Endothelial cell of umbilical vein (primary cell): Measurements from ENCODE around the gene GTF2H3. TPM values are rescaled to one million over a fixed set of nuclear protein-coding genes. Genes with fewer than 3 reads are reported as not detected.

Experiments
- BruUV-seq: library from RNA; stranded (reverse); fragments of 400-500 nt; replicated peaks from 2 replicates; lab custom pipeline; 2021; lab: Mats Ljungman, UMichigan
- CTCF ChIA-PET: fragments of 300-600, 350-600 bp; sonication (Branson Sonifier 250); formaldehyde crosslinking; loops from one replicate; lab custom pipeline; 2021; ENCODE audit warnings: antibody characterized with exemption, inconsistent platforms; lab: Charles Lee
- POLR2A ChIA-PET: fragments of 300-600, 350-600 bp; sonication (Branson Sonifier 250); formaldehyde crosslinking; loops from one replicate; lab custom pipeline; 2021; ENCODE audit warnings: antibody characterized with exemption, inconsistent platforms; lab: Charles Lee
- DNase-seq: peaks from one replicate; pipeline ENCODE4 v3.0.0-alpha.2; 2011; ENCODE audit warnings: low read depth, low spot score
- FAIRE-seq: peaks from 2 replicates; lab custom pipeline; 2011; peaks lifted over from hg19 to GRCh38; lab: Jason Lieb, UNC
- H2AFZ ChIP-seq: 2 replicates; pipeline ENCODE4 v1.6.0; 2012; ENCODE audit warnings: low read depth, low read length, control low read depth, inconsistent platforms
- H3K27ac ChIP-seq: 2 replicates; pipeline ENCODE4 v1.5.1; 2011; ENCODE audit warnings: low read depth, mild to moderate bottlenecking, control low read depth, low read length, moderate library complexity; ENCODE audit not compliant: insufficient read depth
- H3K27me3 ChIP-seq, 2 experiments: 2 replicates each; pipeline versions ENCODE4 v1.6.0 to v1.6.1; 2011; ENCODE audit warnings: low read length in 2 of 2, mixed read lengths in 1 of 2; ENCODE audit not compliant: control insufficient read depth in 2 of 2, insufficient read depth in 2 of 2
- H3K36me3 ChIP-seq, 2 experiments: 2 replicates in 1 of 2; 3 replicates in 1 of 2; pipeline ENCODE4 v1.5.1; 2011; ENCODE audit warnings: low read length in 2 of 2, mild to moderate bottlenecking in 1 of 2, moderate library complexity in 1 of 2; ENCODE audit not compliant: control insufficient read depth in 2 of 2, insufficient read depth in 2 of 2; ENCODE audit errors: extremely low read depth in 1 of 2
- H3K4me1 ChIP-seq: 3 replicates; pipeline ENCODE4 v1.5.1; 2011; ENCODE audit warnings: mild to moderate bottlenecking, low read length; ENCODE audit not compliant: control insufficient read depth, insufficient read depth; ENCODE audit errors: extremely low read depth
- H3K4me2 ChIP-seq: 2 replicates; pipeline ENCODE4 v1.6.1; 2011; ENCODE audit warnings: low read length, control low read depth, mixed read lengths; ENCODE audit not compliant: insufficient read depth
- H3K4me3 ChIP-seq, 3 experiments: fragments of 200-600 bp in 1 of 3; sonication (generic), shearing (Covaris generic) in 1 of 3; replicated peaks in 1 of 3; 2 replicates each; pipeline ENCODE4 v1.5.1; 2011 to 2016; ENCODE audit warnings: control low read depth in 3 of 3, low read length in 3 of 3, mild to moderate bottlenecking in 2 of 3, inconsistent platforms in 1 of 3, low read depth in 1 of 3, moderate library complexity in 1 of 3; ENCODE audit not compliant: insufficient read depth in 1 of 3
- H3K79me2 ChIP-seq: 2 replicates; pipeline ENCODE4 v1.6.0; 2012; ENCODE audit warnings: low read length, inconsistent platforms; ENCODE audit not compliant: control insufficient read depth, insufficient read depth
- H3K9ac ChIP-seq: replicated peaks from 2 replicates; pipeline ENCODE3; 2011; ENCODE audit warnings: low read length, control low read depth; ENCODE audit not compliant: insufficient read depth; ENCODE audit errors: extremely low read depth
- H3K9me1 ChIP-seq: replicated peaks from 3 replicates; pipeline ENCODE4 v1.6.0; 2011; ENCODE audit warnings: mild to moderate bottlenecking, low read length; ENCODE audit not compliant: control insufficient read depth, insufficient read depth; ENCODE audit errors: extremely low read depth
- H3K9me3 ChIP-seq: replicated peaks from 2 replicates; pipeline ENCODE4 v1.5.1; 2012; ENCODE audit warnings: low read length, inconsistent platforms; ENCODE audit not compliant: control insufficient read depth, insufficient read depth
- H4K20me1 ChIP-seq: replicated peaks from 2 replicates; pipeline ENCODE3; 2011; ENCODE audit warnings: mild to moderate bottlenecking, low read length; ENCODE audit not compliant: control insufficient read depth, insufficient read depth; ENCODE audit errors: extremely low read depth
- CTCF ChIP-seq, 2 donors: IDR thresholded peaks; 1 replicate in 1 of 2; 2 replicates in 1 of 2; pipeline ENCODE4 v1.5.1; 2011; ENCODE audit warnings: low read length in 2 of 2, mild to moderate bottlenecking in 2 of 2, moderate library complexity in 2 of 2, control low read depth in 1 of 2, inconsistent platforms in 1 of 2, low read depth in 1 of 2; ENCODE audit not compliant: insufficient read depth in 1 of 2; ENCODE audit errors: extremely low read depth in 1 of 2
- EZH2 ChIP-seq: IDR thresholded peaks from 2 replicates; pipeline ENCODE4 v1.6.1; 2012; ENCODE audit warnings: borderline replicate concordance, low read depth, mild to moderate bottlenecking, moderate library complexity, low read length, inconsistent platforms; ENCODE audit not compliant: severe bottlenecking
- FOS ChIP-seq: IDR thresholded peaks from 2 replicates; pipeline ENCODE4 v1.6.1; 2011; ENCODE audit warnings: mild to moderate bottlenecking, low read length, moderate library complexity, borderline replicate concordance; ENCODE audit not compliant: insufficient read depth
- GATA2 ChIP-seq: IDR thresholded peaks from 2 replicates; pipeline ENCODE4 v1.7.0; 2011; ENCODE audit warnings: low read depth, mild to moderate bottlenecking, moderate library complexity, mixed read lengths, low read length; ENCODE audit not compliant: insufficient read length, insufficient read depth
- JUN ChIP-seq: IDR thresholded peaks from 2 replicates; pipeline ENCODE4 v1.6.1; 2011; ENCODE audit warnings: borderline replicate concordance, low read depth; ENCODE audit not compliant: insufficient read length, insufficient read depth
- MAX ChIP-seq: IDR thresholded peaks from 2 replicates; pipeline ENCODE4 v1.6.1; 2011; ENCODE audit not compliant: insufficient read depth, insufficient read length
- MYC ChIP-seq: IDR thresholded peaks from one replicate; pipeline ENCODE4 v1.6.1; 2011; ENCODE audit warnings: mild to moderate bottlenecking, low read depth, low read length
- POLR2A ChIP-seq: IDR thresholded peaks from 2 replicates; pipeline ENCODE4 v1.6.1; 2012; ENCODE audit warnings: low read depth, mild to moderate bottlenecking, control low read depth, low read length
- POLR2AphosphoS5 ChIP-seq: IDR thresholded peaks from 2 replicates; pipeline ENCODE4 v1.6.1; 2012; ENCODE audit warnings: low read depth, mild to moderate bottlenecking, control low read depth, low read length, moderate library complexity; ENCODE audit not compliant: insufficient read depth
- dilution Hi-C: fragments of 300-500 bp; cut with MboI; formaldehyde crosslinking; loops from one replicate; pipeline ENCODE4 v1.15.0; 2019; ENCODE audit warnings: low sequenced_read_pairs; ENCODE audit not compliant: extremely low pct_ligation_motif_present
- intact Hi-C: fragments of 100-400 bp; cut with micrococcal nuclease; formaldehyde crosslinking; loops from one replicate; pipeline ENCODE4 v1.10.0; 2022
- polyA plus RNA-seq, 4 experiments: library from polyadenylated mRNA; depleted of rRNA in 3 of 4; stranded (reverse) in 3 of 4; unstranded in 1 of 4; fragments of >200 nt; gene quantifications; 2 replicates each; pipeline versions ENCODE4 v1.2.1 to v1.2.3, GENCODE V29; 2011 to 2012; ENCODE audit warnings: missing spikeins in 1 of 4
- total RNA-seq: library from RNA; stranded (reverse); gene quantifications from 2 replicates; pipeline ENCODE4 v1.2.3, GENCODE V29; 2021

The GTF2H3 gene
- total and polyA plus RNA-seq, 2 donors (not counting 3 experiments of a cell fraction or from before 2014, with no cell fraction given): 17.8 to 31.3 TPM

GRCh38 chr12:123681605-123682004 lies 48.0 kb downstream of the GTF2H3 start:
- DNase-seq: no peak
- H3K36me3 ChIP-seq: peaks cover 0 to 2% of the 10 kb centered on the region in 2 experiments
- TF ChIP-seq MYC (no peak), EZH2 (no peak), POLR2A (no peak), GATA2 (no peak), JUN (no peak), MAX (no peak), FOS (no peak)
- ChIA-PET CTCF (no interaction called here), POLR2A (no interaction called here)
- H3K9me1 ChIP-seq: no peaks in the 10 kb centered on the region
- no peak overlapping the region for H3K27ac ChIP-seq
- H3K9me3 ChIP-seq: no peaks in the 10 kb centered on the region
- H4K20me1 ChIP-seq: no peaks in the 10 kb centered on the region
- H3K79me2 ChIP-seq: no peaks in the 10 kb centered on the region
- H3K4me3 ChIP-seq: no peak overlapping the region
- intact Hi-C loops (no loop called here), dilution Hi-C loops (no loop called here)
- no peaks in the 10 kb centered on the region for H3K4me1 ChIP-seq
- H3K27me3 ChIP-seq: no peaks in the 10 kb centered on the region
- no TSS peak for BruUV-seq
- no peak overlapping the region for H3K4me2 ChIP-seq
- H3K9ac ChIP-seq: no peak overlapping the region
- no peak overlapping the region for H2AFZ ChIP-seq
- FAIRE-seq: no peak

GRCh38 chr12:123683964-123684363 lies 50.3 kb downstream of the GTF2H3 start:
- no peak overlapping the region for H3K4me3 ChIP-seq
- ChIA-PET CTCF (no interaction called here), POLR2A (no interaction called here)
- no peaks in the 10 kb centered on the region for H3K9me3 ChIP-seq
- dilution Hi-C loops: no loop called here
- no peaks in the 10 kb centered on the region for H3K79me2 ChIP-seq
- no peak overlapping the region for H3K27ac ChIP-seq
- peaks cover 0 to 5% of the 10 kb centered on the region in 2 experiments for H3K36me3 ChIP-seq
- no peaks in the 10 kb centered on the region for H4K20me1 ChIP-seq
- H3K9me1 ChIP-seq: no peaks in the 10 kb centered on the region
- no peaks in the 10 kb centered on the region for H3K27me3 ChIP-seq
- BruUV-seq: no TSS peak
- TF ChIP-seq MYC (no peak), JUN (no peak), GATA2 (no peak), CTCF (IDR thresholded peaks at IDR 0.05; ENCODE audit: extremely low read depth in 1 of 2, insufficient read depth in 1 of 2, low read depth in 1 of 2, low read length in 2 of 2) (no peak), FOS (no peak), MAX (no peak), POLR2AphosphoS5 (no peak), EZH2 (no peak), POLR2A (no peak)
- intact Hi-C loops: no loop called here
- H2AFZ ChIP-seq: no peak overlapping the region
- DNase-seq: no peak
- no peak overlapping the region for H3K4me2 ChIP-seq
- no peak overlapping the region for H3K9ac ChIP-seq
- no peaks in the 10 kb centered on the region for H3K4me1 ChIP-seq
- FAIRE-seq: no peak
